Gastrocnemius medialis (tissue), 4 donors: ENCODE results near the gene CORIN.

Source experiments
- CTCF ChIP-seq, 5 experiments: fragments of 450-650 bp in 3 of 5; fragments of 200-600 bp in 2 of 5; sonication (generic) in 2 of 5; IDR thresholded peaks in 4 of 5; conservative IDR thresholded peaks in 1 of 5; 1 replicate in 4 of 5; 2 replicates in 1 of 5; pipeline ENCODE4 v1.5.1; 2016 to 2019; ENCODE audit warnings: antibody characterized with exemption in 5 of 5, mild to moderate bottlenecking in 3 of 5, moderate library complexity in 3 of 5
- POLR2A ChIP-seq, 2 donors: fragments of 450-650 bp; IDR thresholded peaks; one replicate each; pipeline ENCODE4 v1.6.1; 2017; ENCODE audit warnings: antibody characterized with exemption in 2 of 2, mild to moderate bottlenecking in 2 of 2, moderate library complexity in 2 of 2

- TF ChIP-seq CTCF (IDR thresholded peaks at IDR 0.05 in 4 of 5, conservative IDR thresholded peaks at IDR 0.05 in 1 of 5) = no peak
- no peak for TF ChIP-seq POLR2A (IDR thresholded peaks at IDR 0.05)
Observed at GRCh38 chr4:47771020-47771419, 66.8 kb downstream of the CORIN start.
